ENCODE data around the gene QSER1.

GRCh38 chr11:32962016-32962415 lies 69.4 kb downstream of the QSER1 start:
- TF ChIP-seq CTCF (IDR thresholded peaks at IDR 0.05) (no peak), POLR2A (IDR thresholded peaks at IDR 0.05) (no peak)

All from gastroesophageal sphincter (tissue), 3 donors.